Gastrocnemius medialis (tissue), 4 donors: Measurements from ENCODE around the gene HTRA3. TPM values are rescaled to one million over a fixed set of nuclear protein-coding genes. Genes with fewer than 3 reads are reported as not detected.

Experiments used
- ATAC-seq, 2 donors: fragments of 150-250 bp; one replicate each; pipeline ENCODE4 v1.9.1; 2016
- DNase-seq, 2 donors: peaks; one replicate each; pipeline ENCODE4 v3.0.0-alpha.2; 2019
- H3K27ac ChIP-seq, 4 donors: fragments of 200-600 bp; sonication (generic); 1 replicate in 1 of 4; 2 replicates in 3 of 4; pipeline ENCODE4 v1.5.1; 2016 to 2018; ENCODE audit warnings: mild to moderate bottlenecking in 2 of 4, moderate library complexity in 1 of 4
- H3K27me3 ChIP-seq, 3 donors: fragments of 200-600 bp; sonication (generic) in 2 of 3; 1 replicate in 1 of 3; 2 replicates in 2 of 3; pipeline versions ENCODE4 v1.5.1 to v1.6.0; 2016 to 2019; ENCODE audit warnings: mild to moderate bottlenecking in 1 of 3, moderate library complexity in 1 of 3
- H3K36me3 ChIP-seq, 2 donors: fragments of 200-600 bp; sonication (generic) in 1 of 2; one replicate each; pipeline ENCODE4 v1.5.1; 2017 to 2018
- H3K4me1 ChIP-seq, 2 donors: fragments of 200-600 bp; sonication (generic) in 1 of 2; one replicate each; pipeline ENCODE4 v1.5.1; 2016 to 2017; ENCODE audit warnings: mild to moderate bottlenecking in 2 of 2
- H3K4me3 ChIP-seq, 4 donors: fragments of 200-600 bp; sonication (generic) in 3 of 4; 1 replicate in 1 of 4; 2 replicates in 3 of 4; pipeline ENCODE4 v1.5.1; 2016 to 2019; ENCODE audit warnings: mild to moderate bottlenecking in 2 of 4
- H3K9me3 ChIP-seq, 3 donors: fragments of 200-600 bp; sonication (generic) in 2 of 3; 1 replicate in 1 of 3; 2 replicates in 2 of 3; pipeline ENCODE4 v1.5.1; 2016 to 2019
- POLR2A ChIP-seq, 2 donors: fragments of 450-650 bp; IDR thresholded peaks; one replicate each; pipeline ENCODE4 v1.6.1; 2017; ENCODE audit warnings: antibody characterized with exemption in 2 of 2, mild to moderate bottlenecking in 2 of 2, moderate library complexity in 2 of 2
- in situ Hi-C, 4 donors: fragments of 200-750 bp; cut with MboI; loops; one replicate each; pipeline versions ENCODE4 v1.15.0 to v1.8.0; 2017; ENCODE audit warnings: low sequenced_read_pairs in 4 of 4
- intact Hi-C: fragments of 100-400 bp; cut with DNase I; formaldehyde crosslinking; loops from one replicate; pipeline ENCODE4 v1.15.1; 2023; ENCODE audit warnings: low total_unique reads
- total RNA-seq, 4 donors: library from RNA; depleted of rRNA; stranded (reverse); fragments of >200 nt; gene quantifications; one replicate each; pipeline versions ENCODE4 v1.1.0 to v1.2.3, GENCODE V29; 2016
- TF ChIP-seq, protein P1 (sequence below), 5 experiments: fragments of 450-650 bp in 3 of 5; fragments of 200-600 bp in 2 of 5; sonication (generic) in 2 of 5; IDR thresholded peaks in 4 of 5; conservative IDR thresholded peaks in 1 of 5; 1 replicate in 4 of 5; 2 replicates in 1 of 5; pipeline ENCODE4 v1.5.1; 2016 to 2019; ENCODE audit warnings: antibody characterized with exemption in 5 of 5, mild to moderate bottlenecking in 3 of 5, moderate library complexity in 3 of 5

HTRA3 gene
- total RNA-seq, 4 donors from 2014 or later: 8.4 to 22.2 (median 16.0) TPM

DNA sequence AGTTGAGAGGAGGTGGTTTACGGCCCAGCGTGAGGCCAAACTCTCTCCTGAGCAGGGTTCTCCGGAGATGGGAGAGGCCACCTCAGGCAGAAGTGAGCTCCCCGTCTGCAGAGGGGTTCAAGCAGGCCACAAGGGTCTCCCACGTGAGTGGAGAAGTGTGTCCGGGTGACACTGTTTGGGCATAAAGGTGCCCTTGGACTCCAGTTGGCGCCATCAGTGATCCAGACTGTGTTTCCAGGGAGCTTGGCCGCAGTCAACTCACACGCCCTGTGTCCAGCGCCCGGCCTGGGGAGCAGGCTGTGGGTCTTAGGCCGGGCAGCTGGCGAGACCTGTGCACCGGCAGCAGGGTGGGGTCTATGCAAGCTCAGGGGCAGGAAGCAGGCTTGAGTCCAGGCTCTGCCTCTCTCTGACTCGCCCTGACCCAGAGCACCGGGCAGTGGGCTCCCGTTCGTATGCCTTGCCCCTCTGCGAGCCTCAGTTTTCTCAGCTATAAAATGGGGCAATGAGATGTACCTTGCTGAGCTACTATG lies 24.6 kb upstream of the HTRA3 start:
- in situ Hi-C loops: loop anchor here (5.0 kb wide), 2 partner anchors 157 to 162 kb away; no protein-coding TSS in a partner anchor
- H3K4me3 ChIP-seq: no peak overlapping the region

DNA sequence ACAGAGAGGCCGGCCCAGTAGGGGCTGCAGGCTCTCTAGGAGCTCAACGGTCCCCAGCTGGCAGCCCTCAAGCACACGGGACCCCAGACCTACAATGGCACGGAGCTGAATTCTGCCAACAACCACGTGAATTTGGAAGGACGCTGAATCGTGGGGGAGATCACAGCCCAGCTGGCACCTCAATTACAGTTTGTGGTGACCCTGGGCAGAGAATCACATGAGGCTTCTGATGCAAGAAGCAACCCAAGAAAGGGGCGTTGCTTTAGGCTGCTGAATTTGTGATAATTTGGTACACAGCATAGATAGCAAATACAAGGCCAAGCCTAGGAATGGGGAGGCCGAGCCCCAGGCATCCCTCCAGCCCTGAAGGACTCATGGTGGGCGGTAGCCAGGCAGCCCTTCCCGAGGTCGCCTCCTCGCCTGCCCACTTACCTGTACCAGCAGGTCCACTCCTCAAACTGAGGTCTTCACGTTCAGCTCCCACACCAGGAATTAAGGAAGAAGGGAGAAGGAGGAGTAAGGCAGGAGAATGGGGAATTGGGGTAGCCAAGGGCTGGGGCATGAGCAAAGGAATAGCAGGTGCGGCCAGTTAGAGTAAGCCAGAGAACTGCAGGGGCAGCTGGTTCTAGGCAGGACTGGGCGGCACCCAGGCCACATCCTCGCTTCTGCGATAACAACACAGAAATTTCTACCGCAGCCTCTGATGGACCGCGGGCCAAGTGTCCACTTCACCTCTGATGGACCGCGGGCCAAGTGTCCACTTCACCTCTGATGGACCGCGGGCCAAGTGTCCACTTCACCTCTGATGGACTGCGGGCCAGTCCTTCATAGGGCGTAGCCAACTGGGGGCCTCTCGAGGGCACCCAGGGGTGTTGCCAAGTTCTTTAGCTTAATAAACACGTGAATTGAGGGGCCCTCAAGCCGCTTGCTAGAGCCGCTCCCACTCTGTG lies 23.4 kb upstream of the HTRA3 start:
- in situ Hi-C loops (no loop called here), intact Hi-C loops (no loop called here)
- peaks cover 8 to 15% of the 10 kb centered on the region in 2 donors for H3K4me1 ChIP-seq
- no peaks in the 10 kb centered on the region for H3K36me3 ChIP-seq
- H3K4me3 ChIP-seq: no peak overlapping the region
- no peaks in the 10 kb centered on the region for H3K9me3 ChIP-seq
- TF ChIP-seq, protein P1, sequence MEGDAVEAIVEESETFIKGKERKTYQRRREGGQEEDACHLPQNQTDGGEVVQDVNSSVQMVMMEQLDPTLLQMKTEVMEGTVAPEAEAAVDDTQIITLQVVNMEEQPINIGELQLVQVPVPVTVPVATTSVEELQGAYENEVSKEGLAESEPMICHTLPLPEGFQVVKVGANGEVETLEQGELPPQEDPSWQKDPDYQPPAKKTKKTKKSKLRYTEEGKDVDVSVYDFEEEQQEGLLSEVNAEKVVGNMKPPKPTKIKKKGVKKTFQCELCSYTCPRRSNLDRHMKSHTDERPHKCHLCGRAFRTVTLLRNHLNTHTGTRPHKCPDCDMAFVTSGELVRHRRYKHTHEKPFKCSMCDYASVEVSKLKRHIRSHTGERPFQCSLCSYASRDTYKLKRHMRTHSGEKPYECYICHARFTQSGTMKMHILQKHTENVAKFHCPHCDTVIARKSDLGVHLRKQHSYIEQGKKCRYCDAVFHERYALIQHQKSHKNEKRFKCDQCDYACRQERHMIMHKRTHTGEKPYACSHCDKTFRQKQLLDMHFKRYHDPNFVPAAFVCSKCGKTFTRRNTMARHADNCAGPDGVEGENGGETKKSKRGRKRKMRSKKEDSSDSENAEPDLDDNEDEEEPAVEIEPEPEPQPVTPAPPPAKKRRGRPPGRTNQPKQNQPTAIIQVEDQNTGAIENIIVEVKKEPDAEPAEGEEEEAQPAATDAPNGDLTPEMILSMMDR (IDR thresholded peaks at IDR 0.05 in 4 of 5, conservative IDR thresholded peaks at IDR 0.05 in 1 of 5): no peak
- no peak for TF ChIP-seq POLR2A (IDR thresholded peaks at IDR 0.05)
- ATAC-seq (no peak), DNase-seq (no peak)
- no peaks in the 10 kb centered on the region for H3K27me3 ChIP-seq
- H3K27ac ChIP-seq: peak overlapping the region; percentile 56 to 68 (median 62)

More for the DNA sequence above, 24.6 kb upstream of the HTRA3 start:
- ATAC-seq (no peak), DNase-seq (no peak)
- Histone ChIP-seq H3K27ac (no peak overlapping the region), H3K36me3 (no peaks in the 10 kb centered on the region), H3K27me3 (no peaks in the 10 kb centered on the region), H3K4me1 (peaks cover 8 to 15% of the 10 kb centered on the region in 2 donors), H3K9me3 (no peaks in the 10 kb centered on the region)
- TF ChIP-seq POLR2A (IDR thresholded peaks at IDR 0.05): no peak
- intact Hi-C loops: loop anchor here (5.0 kb wide), 1 partner anchor 347 kb away; the partner anchor contains the start of gene CPZ

DNA sequence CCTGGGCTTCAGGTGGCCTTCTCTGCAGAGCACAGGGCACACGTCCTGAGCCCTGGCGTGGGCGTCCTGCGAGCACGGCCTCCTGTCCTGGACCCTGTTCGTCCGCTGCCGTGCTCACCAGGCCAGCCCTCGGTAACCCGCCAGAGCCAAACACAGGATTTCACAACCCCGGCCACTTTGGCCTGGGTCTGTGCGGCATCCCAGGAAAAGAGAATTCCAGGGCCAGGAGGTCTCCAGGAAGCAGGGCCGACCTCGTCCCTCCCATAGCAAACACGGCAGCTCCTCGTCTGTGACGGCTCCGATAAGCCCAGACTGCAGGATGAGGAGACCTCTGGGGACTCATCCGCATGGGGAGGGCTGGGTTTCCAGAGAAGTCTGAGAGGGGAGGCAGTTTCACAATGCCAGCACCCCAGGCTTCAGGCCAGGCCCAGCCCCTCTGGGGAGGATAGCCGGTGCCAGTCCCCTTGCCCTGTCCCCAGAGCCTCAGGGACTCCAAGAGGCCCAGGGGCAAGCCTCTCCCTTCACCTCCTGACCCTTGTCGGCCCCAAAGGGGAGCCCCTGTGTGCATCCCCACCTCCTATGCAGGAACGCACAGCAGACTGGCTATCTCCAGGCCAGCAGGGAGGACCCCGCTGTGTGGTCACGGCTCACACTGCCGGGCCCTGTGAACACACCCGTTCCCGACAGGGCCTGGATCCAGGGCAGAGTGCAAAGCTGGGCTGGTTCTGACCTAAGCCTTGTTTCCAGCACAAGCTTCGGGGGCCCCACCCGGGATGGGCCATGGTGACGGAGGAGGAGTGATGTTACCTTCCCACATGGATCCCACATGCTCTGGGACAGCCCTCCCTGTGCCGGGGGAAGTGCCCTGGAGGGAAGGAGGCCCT lies 22.3 kb upstream of the HTRA3 start:
- Histone ChIP-seq H3K36me3 (no peaks in the 10 kb centered on the region), H3K27ac (peak overlapping the region; percentile 56 to 68 (median 62)), H3K27me3 (no peaks in the 10 kb centered on the region), H3K4me1 (peaks cover 8 to 12% of the 10 kb centered on the region in 2 donors), H3K4me3 (no peak overlapping the region), H3K9me3 (no peaks in the 10 kb centered on the region)
- TF ChIP-seq, protein P1 (IDR thresholded peaks at IDR 0.05 in 4 of 5, conservative IDR thresholded peaks at IDR 0.05 in 1 of 5): no peak
- TF ChIP-seq POLR2A (IDR thresholded peaks at IDR 0.05): no peak
- peak; percentile 36 to 50 for ATAC-seq
- peak in 1 of 2 donors; percentile 79 for DNase-seq
- in situ Hi-C loops: no loop called here
- intact Hi-C loops: no loop called here

DNA sequence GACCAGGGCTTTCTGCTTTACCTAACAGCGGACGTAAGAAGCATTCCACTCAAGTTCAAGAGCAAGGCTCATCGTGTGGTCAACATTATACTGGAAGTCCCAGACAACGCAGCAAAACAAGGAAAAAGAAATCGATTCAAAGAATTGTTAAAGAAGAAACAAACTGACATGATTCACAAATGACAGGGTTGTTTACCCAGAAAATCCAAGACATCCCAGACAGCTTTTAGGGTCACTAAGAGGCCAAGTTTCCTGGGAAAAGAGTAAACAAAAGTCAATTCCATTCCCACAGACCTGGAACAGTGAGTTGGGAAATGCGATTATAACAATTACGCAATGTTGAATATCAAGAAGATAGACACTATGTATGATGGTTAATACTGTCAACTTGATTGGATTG lies 21.5 kb upstream of the HTRA3 start:
- in situ Hi-C loops (no loop called here), intact Hi-C loops (no loop called here)
- TF ChIP-seq, protein P1 (IDR thresholded peaks at IDR 0.05 in 4 of 5, conservative IDR thresholded peaks at IDR 0.05 in 1 of 5): no peak
- no peak for TF ChIP-seq POLR2A (IDR thresholded peaks at IDR 0.05)
- H3K27me3 ChIP-seq: no peaks in the 10 kb centered on the region
- H3K27ac ChIP-seq: peak overlapping the region; percentile 56 to 68 (median 62)
- DNase-seq (no peak), ATAC-seq (peak; percentile 60 to 62)
- H3K9me3 ChIP-seq: no peaks in the 10 kb centered on the region
- no peaks in the 10 kb centered on the region for H3K36me3 ChIP-seq
- H3K4me3 ChIP-seq: no peak overlapping the region
- H3K4me1 ChIP-seq: peaks cover 0 to 5% of the 10 kb centered on the region in 2 donors
